Measurements from ENCODE around the gene RTP5.

RTP5 gene

DNA sequence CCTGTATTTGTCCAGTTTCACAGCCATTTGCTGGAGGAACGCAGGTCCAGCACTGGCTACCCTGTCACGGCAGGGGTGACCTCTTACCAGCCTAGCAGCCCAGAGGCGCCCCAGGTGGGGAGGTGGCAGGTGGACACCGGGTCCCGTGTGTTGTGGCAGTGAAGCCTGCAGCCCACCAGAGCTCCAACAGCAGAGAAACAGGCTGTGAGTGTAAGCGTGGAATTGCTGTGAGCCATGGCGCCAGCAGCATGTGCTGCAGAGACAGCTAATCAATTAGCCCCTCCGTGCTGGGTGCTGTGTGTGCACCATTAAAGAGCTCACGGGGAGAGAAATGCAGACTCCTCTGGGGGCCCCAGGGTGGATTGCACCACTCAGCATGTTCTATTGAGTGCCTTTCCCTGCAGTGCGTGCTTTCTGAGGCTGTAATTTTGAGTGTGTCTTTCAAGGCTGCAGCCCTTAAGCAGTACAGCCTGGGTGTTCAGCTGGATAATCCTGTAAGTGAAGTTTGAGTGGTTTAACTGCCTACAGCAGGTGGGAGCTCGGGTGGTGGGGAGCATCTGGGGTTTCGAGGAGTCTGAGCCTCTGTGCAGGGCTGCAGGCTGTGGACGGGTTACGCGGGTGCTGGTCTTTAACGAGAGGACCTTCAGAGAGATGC lies 15.9 kb downstream of the RTP5 start:
- TF ChIP-seq, protein P1, sequence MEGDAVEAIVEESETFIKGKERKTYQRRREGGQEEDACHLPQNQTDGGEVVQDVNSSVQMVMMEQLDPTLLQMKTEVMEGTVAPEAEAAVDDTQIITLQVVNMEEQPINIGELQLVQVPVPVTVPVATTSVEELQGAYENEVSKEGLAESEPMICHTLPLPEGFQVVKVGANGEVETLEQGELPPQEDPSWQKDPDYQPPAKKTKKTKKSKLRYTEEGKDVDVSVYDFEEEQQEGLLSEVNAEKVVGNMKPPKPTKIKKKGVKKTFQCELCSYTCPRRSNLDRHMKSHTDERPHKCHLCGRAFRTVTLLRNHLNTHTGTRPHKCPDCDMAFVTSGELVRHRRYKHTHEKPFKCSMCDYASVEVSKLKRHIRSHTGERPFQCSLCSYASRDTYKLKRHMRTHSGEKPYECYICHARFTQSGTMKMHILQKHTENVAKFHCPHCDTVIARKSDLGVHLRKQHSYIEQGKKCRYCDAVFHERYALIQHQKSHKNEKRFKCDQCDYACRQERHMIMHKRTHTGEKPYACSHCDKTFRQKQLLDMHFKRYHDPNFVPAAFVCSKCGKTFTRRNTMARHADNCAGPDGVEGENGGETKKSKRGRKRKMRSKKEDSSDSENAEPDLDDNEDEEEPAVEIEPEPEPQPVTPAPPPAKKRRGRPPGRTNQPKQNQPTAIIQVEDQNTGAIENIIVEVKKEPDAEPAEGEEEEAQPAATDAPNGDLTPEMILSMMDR (conservative IDR thresholded peaks at IDR 0.05; ENCODE audit: low read length), result no peak
- DNase-seq (ENCODE audit: low read depth), result no peak
- no peak overlapping the region for H3K4me3 ChIP-seq (ENCODE audit: low read length)

DNA sequence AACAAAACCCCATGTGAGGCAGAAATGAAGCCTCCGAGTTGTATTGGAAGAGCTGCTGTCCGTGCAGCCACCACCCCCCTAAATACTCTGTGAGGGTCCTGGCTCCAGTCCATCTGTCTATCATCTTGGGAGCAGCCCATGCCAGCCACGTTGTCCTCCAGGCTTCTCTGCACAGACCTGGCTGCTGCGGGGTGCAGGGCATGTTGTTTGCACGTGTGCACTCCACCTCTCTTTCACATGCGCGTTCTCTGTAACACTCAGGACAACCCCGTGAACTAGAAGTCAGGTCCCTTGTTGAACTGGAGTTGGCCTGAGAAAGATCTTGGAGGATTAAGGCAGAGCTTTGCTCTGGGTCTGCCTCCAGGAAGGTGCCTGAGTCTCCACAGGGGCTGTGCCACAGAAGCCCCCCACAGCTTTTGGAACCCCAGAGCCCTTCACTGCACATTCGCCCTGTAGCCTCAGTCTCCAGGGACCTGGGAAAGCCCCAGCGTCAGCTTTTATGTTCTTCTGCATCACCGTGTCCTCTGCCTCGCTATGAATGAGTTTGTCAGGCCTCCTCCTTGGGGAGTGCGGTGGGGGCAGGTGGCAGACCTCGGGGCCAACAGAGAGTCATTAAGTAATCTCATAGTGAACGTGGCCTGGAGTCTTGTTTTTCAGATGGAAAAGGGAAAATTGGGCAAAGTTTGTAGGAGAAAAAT lies 16.6 kb downstream of the RTP5 start:
- TF ChIP-seq, protein P1 (conservative IDR thresholded peaks at IDR 0.05; ENCODE audit: low read length), result no peak
- H3K4me3 ChIP-seq (ENCODE audit: low read length), result no peak overlapping the region
- DNase-seq (ENCODE audit: low read depth), result no peak

DNA sequence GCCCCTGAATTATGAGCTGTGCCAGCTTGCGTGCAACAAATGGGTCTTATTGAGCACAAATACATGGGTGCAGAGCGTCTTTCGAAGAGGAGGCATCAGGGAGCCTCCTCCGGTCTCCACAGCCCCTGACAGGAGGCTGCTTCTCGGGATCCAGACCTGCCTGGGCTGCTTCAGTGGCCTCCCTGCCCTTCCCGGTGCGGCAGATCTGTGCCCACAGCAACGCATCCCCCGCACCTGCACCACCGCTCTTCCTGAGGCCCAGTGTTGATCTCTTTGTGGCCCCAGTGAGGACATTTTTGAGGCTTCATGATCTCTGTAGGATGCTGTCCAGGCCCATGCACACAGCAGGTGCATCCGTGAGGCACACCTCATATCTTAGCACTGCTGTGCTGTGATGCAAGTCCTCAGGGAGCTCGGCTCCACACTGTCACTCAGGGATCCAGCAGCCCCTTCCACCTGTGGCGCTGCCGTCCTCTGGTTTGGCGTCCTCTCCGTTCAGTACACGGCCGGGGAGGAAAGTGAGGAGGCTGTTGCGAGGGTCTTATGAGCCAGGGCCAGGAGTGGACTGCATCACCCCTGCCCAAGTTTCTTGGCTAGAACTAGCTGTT lies 17.4 kb downstream of the RTP5 start:
- no peak for DNase-seq (ENCODE audit: low read depth)
- TF ChIP-seq, protein P1 (conservative IDR thresholded peaks at IDR 0.05; ENCODE audit: low read length), result no peak
- no peak overlapping the region for H3K4me3 ChIP-seq (ENCODE audit: low read length)

DNA sequence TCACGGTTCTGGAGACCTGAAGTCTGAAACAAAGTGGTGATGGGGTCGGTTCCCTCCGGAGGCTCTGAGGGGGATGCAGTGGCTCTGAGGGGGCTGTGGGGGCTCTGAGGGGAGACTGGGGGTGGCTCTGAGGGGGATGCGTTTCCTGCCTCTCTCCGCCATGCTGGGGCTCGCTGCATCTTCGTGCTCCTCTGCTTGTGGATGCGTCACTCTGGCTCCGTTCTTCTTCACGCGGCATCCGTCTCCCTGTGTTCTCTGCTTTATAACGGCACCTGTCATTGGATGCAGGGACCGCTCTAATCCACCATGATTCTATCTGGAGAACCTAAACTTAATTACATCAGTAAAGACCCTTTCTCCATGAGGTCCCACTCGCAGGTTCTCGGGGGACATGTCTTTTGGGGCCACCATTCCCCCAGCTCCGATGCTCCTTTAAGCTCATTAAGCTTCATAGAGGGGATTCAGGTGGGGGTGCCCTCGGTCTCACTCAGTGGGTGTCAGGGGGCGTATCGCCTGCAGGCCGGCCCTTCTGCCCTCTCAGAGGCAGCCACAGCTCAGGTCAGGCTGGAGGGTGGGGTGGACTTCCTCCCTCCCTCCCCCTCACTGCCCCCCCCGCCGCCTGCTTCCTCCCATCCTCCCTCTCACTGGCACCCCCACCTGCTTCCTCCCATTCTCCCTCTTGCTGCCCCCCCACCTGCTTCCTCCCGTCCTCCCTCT lies 18.4 kb downstream of the RTP5 start:
- no peak overlapping the region for H3K4me3 ChIP-seq (ENCODE audit: low read length)
- DNase-seq (ENCODE audit: low read depth), result no peak
- TF ChIP-seq, protein P1 (conservative IDR thresholded peaks at IDR 0.05; ENCODE audit: low read length), result no peak

DNA sequence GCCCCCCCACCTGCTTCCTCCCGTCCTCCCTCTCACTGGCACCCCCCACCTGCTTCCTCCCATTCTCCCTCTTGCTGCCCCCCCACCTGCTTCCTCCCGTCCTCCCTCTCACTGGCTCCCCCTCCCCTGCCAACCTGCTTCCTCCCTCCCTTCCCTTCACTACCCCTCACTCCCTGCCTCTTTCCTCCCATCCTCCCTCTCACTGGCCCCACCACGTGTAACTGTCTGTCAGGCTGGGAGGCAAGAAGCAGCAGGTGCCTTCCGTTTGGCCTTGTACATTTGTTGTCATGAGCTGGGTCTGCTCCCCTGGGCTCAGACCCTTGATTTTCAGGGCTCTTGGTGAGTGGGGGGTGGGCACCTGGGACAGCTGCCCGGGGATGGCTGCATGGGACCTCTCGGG lies 19.1 kb downstream of the RTP5 start:
- no peak overlapping the region for H3K4me3 ChIP-seq (ENCODE audit: low read length)
- TF ChIP-seq, protein P1 (conservative IDR thresholded peaks at IDR 0.05; ENCODE audit: low read length), result no peak
- no peak for DNase-seq (ENCODE audit: low read depth)

DNA sequence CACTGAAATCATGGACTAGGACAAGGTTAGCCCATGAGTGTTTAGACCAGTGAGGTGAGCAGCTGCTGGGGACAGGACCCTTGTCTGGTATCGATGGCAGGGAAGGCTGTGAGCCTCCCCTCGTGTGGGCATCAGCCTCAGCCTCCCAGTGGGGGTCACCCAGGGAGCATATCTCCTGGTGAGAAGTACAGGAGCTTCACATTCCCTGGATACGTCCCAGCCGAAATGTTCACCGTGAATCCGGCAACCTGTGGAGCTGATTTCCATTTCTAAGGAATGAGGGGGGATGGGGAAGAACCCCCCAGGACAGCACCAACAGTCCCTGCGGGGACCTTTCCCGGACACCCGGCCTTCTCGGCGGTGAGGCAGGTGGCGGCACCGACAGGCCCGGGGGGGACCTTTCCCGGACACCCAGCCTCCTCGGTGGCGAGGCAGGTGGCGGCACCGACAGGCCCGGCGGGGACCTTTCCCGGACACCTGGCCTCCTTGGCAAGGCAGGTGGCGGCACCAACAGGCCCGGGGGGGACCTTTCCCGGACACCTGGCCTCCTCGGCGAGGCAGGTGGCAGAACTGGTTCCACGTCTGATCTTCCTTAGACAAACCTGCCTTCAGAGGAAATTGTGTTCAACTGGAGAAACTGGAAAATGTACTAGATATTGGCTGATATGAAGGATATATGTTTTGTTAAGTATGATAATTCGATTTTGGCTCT lies 21.2 kb downstream of the RTP5 start:
- DNase-seq (ENCODE audit: low read depth), result no peak
- TF ChIP-seq, protein P1 (conservative IDR thresholded peaks at IDR 0.05; ENCODE audit: low read length), result no peak
- no peak overlapping the region for H3K4me3 ChIP-seq (ENCODE audit: low read length)

Measured in AG10803 (cell line).